Stomach (tissue), 4 donors: ENCODE measurements around the gene CFAP69.

Experiments
- CTCF ChIP-seq, 7 experiments: fragments of 450-650 bp in 4 of 7; fragments of 200-600 bp in 3 of 7; sonication (generic) in 3 of 7; IDR thresholded peaks; one replicate each; pipeline ENCODE4 v1.5.1; 2016 to 2019; ENCODE audit warnings: antibody characterized with exemption in 7 of 7, control low read depth in 2 of 7, mild to moderate bottlenecking in 1 of 7
- POLR2A ChIP-seq, 4 donors: fragments of 450-650 bp; IDR thresholded peaks; one replicate each; pipeline ENCODE4 v1.6.1; 2016; ENCODE audit warnings: antibody characterized with exemption in 4 of 4, control low read depth in 2 of 4, mild to moderate bottlenecking in 1 of 4, moderate library complexity in 1 of 4

GRCh38 chr7:90261441-90261840 lies 16.5 kb downstream of the CFAP69 start:
- TF ChIP-seq CTCF (IDR thresholded peaks at IDR 0.05) (no peak), POLR2A (IDR thresholded peaks at IDR 0.05) (no peak)
